Bone marrow (tissue), 2 donors: ENCODE measurements around the gene AMOTL1.
"Not testable (repeated sequence)": the region's sequence is repeated elsewhere in the genome, so short reads cannot be mapped to it uniquely, and the experiment has no call there.

Experiments
- DNase-seq, 2 donors: peaks; one replicate each; lab custom pipeline; 2025; lab: John Stamatoyannopoulos, UW

The AMOTL1 gene

DNA sequence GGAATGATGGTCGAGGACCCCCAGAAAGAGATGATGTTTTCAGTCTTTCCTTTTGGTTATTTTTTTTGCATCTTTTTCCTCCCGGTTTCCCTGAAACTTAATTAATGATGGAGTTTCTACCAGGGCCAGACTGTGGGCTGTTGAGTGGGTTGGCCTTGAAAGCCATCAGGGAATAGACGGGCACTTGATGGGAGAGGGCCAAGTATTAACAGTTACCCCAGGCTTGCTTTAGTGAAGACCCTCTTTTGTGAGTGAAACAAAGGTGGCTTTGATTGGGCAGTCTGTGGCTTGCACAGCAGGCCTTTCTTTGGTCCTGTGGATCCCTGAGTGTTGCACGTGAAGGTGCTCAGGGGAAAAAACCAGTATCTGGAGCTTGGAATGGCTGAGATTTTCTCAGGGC, 56.9 kb downstream of the AMOTL1 start:
- no peak for DNase-seq

GRCh38 chr11:94825481-94825880, 57.3 kb downstream of the AMOTL1 start:
- no peak for DNase-seq

DNA sequence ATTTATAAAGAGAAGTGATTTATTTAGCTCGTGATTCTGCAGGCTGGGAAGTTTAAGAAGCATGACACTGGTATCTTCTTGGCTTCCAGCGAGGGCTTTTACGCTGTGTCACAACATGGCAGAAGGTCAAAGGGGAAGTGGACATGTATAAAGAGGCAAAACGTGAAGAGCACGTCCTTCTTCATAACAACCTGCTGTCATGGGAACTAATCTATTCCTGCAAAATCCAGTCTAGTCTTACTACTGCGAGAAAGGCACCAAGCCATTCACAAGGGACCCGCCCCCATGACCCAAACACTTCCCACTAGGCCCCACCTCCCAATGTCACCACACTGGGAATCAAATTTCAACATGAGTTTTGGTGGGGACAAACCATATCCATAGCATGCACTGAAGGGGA, 58.3 kb downstream of the AMOTL1 start:
- DNase-seq = no peak

GRCh38 chr11:94828088-94828487, 59.9 kb downstream of the AMOTL1 start:
- DNase-seq = no peak

GRCh38 chr11:94830722-94831510, 62.8 kb downstream of the AMOTL1 start:
- no peak for DNase-seq

DNA sequence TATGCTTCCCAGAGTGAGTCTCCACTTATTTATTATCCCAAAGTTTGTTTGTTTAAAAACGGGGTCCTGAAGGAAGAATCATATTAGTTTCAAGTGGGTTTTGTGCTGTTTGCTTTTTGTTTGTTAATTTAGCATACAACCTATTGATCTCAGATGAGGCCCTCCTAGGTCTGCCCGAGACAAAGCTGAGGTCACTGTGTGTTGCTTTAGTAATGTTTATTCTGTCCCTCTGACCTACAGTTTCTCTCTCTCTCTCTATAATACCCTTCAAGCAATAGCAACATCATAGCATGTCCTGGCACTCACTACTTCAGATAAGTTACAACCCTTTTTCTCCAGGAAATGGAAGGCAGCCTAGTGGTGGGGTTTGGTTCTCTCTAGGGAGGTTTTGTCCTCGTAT, 63.4 kb downstream of the AMOTL1 start:
- DNase-seq = no peak

DNA sequence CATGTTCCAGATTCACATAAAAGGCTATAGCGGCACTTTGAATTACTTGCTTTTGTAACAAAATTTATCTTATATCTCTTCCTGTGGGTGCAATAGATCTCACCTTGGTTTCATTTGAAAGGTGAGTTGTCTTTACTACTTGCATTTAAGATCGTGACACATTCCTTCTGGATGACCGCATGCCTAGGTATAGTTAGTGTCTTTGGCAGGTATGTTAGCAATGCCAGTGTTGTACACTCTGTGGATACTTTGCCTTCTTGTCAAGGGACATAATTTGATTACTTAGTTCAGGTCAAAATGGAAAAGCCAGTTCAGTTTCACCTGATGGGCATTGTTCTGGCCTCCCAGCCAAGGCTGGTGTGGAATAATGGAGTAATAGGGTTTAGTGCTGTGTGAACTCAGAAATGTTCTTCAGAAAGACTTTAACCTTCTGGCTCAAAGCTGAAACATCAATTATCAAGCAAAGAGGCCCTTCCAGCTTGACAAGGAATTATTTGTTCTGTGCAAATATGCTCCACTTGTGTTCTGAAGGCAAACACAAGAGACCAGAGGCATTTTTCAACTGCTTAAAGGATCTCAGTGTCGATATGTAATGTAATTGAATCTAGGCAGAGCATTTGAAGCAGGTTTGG, 64.6 kb downstream of the AMOTL1 start:
- no peak for DNase-seq

GRCh38 chr11:94834911-94835593, 66.9 kb downstream of the AMOTL1 start:
- DNase-seq = no peak

- no peak for DNase-seq
These were observed 67.4 kb downstream of the AMOTL1 start for GRCh38 chr11:94835594-94835927.

DNA sequence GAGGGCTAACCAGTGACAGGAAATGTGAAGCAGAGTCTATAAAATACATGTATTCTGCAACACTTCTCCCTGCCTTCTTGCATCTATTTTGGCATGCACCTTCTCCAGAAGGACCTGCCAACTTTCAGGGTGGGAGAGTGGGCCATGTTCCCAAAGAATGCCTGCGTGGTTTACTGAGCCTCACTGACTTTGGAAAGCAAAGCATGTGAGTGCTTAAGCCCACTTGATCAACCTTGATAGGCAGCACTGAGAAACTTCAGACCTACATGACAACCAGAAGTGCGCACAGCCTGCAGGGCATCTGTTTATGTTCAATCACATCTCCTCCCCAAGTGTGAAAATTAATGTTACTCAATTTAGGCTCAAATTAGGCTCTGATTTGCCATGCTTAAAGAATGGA, 69.2 kb downstream of the AMOTL1 start:
- DNase-seq = no peak

- no peak for DNase-seq
These were observed 70.0 kb downstream of the AMOTL1 start for GRCh38 chr11:94838027-94838731.

- no peak for DNase-seq
These were observed 72.1 kb downstream of the AMOTL1 start for GRCh38 chr11:94840209-94840608.

- no peak for DNase-seq
These were observed 75.9 kb downstream of the AMOTL1 start for GRCh38 chr11:94844031-94844430.

GRCh38 chr11:94845622-94846021, 77.5 kb downstream of the AMOTL1 start:
- DNase-seq = no peak

DNA sequence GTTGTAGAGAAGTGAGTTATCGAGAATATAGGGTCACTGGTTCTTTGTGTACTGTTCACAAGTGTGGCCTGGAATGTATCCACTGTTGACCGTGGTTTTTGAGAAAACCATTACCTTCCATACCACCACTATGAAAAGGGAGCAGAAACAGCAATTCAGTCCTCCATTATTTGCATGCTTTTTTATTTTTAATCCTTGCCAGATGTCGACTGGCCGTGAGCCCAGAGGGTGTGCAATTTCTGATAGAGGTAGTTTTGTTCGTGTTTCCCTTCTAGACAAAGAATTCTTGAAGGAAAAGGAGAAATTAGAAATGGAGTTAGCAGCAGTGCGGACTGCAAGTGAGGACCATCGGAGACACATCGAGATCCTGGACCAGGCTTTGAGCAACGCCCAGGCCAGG, 81.7 kb downstream of the AMOTL1 start:
- DNase-seq = no peak

GRCh38 chr11:94851864-94852636, 83.9 kb downstream of the AMOTL1 start:
- DNase-seq = no peak

DNA sequence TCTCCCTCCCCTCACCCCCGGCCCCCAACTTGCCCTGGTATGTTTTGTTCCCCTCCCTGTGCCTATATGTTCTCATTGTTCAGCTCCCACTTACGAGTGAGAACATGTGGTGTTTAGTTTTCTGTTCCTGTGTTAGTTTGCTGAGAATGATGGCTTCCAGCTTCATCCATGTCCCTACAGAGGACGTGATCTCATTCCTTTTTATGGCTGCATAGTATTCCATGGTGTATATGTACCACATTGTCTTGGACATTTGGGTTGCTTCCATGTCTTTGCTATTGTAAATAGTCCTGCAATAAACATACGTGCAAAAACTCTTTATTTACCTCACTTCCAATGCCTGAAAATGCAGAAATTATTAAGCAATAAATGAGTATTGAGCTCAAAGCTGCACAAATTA, 85.1 kb downstream of the AMOTL1 start:
- not testable (repeated sequence) for DNase-seq

- DNase-seq = no peak
These were observed 85.7 kb downstream of the AMOTL1 start for GRCh38 chr11:94853836-94854235.

DNA sequence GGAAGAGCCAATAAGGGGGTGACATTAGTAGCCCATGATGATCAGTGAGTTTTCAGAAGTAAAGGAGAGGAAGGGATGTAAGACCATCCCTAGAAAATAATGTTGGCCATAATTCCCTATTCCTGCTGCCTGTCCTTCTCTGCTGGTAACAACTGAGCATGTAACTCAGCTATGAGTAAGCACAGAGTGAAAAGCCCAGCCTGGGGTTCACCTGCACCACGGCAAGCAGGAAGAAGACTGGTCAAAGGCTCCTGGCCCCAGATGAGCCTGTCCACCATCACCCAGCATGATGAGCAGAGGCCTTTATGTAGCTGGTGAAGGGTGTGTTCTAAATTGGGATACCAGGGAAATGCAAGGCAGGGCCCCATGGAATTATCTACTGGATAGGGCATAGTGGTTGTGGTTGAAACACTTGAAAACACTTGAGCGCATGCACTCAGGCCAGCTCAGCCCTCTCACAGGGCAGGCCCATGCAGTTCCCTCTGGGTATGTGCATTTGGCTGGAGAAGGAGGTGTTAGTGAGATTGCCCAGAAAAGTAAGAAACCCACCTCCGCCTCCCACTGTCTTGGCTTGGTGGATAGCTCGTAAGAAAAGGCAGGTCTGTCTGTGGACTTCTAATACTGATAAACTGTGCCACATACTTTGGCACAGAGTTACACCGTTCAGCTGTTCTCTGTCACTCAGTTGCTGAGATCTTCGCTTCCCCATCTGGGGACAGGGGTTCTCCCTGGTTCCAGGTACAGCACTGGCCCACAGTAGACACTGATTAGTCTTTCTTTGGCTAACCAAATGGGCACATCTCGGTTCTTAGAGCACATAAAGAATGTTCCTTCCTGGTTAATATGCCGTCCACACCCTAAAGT, 86.8 kb downstream of the AMOTL1 start:
- DNase-seq = no peak

DNA sequence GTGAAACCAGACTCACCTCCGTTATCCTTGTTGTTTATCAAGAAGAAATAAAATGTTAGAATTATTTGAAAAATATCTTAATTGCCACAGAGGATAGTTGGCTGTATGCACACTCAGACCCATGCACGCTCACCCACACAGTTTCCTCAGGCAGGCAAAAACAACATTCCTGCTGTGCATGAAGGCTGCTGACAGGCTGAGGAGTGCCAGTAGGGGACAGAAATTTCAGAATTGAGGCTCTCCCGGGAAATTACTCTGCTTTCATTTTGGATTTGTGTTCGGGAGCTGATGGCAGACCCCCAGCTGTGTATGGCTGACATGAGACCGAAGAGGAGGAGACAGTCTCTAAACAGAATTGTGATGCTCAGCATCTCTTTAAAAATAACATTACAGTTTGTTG, 87.5 kb downstream of the AMOTL1 start:
- no peak for DNase-seq

- DNase-seq = no peak
These were observed 88.3 kb downstream of the AMOTL1 start for GRCh38 chr11:94856443-94856842.
